Body of pancreas (tissue), 4 donors: Measurements from ENCODE around the gene ZBP1. TPM values are rescaled to one million over a fixed set of nuclear protein-coding genes. Genes with fewer than 3 reads are reported as not detected.

Experiments used
- ATAC-seq: fragments of 150-250 bp; one replicate; pipeline ENCODE4 v1.9.1; 2016
- DNase-seq, 4 donors: peaks; one replicate each; pipeline ENCODE4 v3.0.0-alpha.2; 2019
- H3K27ac ChIP-seq, 4 donors: fragments of 200-600 bp; sonication (generic); 1 replicate in 3 of 4; 2 replicates in 1 of 4; pipeline versions ENCODE4 v1.5.1 to v1.6.1; 2016 to 2019; ENCODE audit warnings: mild to moderate bottlenecking in 1 of 4, mixed read lengths in 1 of 4, moderate library complexity in 1 of 4
- H3K27me3 ChIP-seq, 2 donors: fragments of 200-600 bp; sonication (generic); one replicate each; pipeline ENCODE4 v1.6.0; 2016; ENCODE audit warnings: mild to moderate bottlenecking in 1 of 2
- H3K36me3 ChIP-seq, 2 donors: fragments of 200-600 bp; sonication (generic); replicated peaks in 1 of 2; 2 replicates each; pipeline ENCODE4 v1.5.1; 2016; ENCODE audit warnings: low read depth in 2 of 2; ENCODE audit not compliant: insufficient read depth in 1 of 2
- H3K4me1 ChIP-seq: fragments of 200-600 bp; sonication (generic); one replicate; pipeline ENCODE4 v1.6.0; 2016
- H3K4me3 ChIP-seq, 2 donors: fragments of 200-600 bp; sonication (generic); 1 replicate in 1 of 2; 2 replicates in 1 of 2; pipeline ENCODE4 v1.5.1; 2016 to 2019
- H3K9me3 ChIP-seq, 3 donors: fragments of 200-600 bp; sonication (generic); 1 replicate in 2 of 3; 2 replicates in 1 of 3; pipeline ENCODE4 v1.5.1; 2016
- CTCF ChIP-seq, 7 experiments: fragments of 450-650 bp in 4 of 7; fragments of 200-600 bp in 3 of 7; sonication (generic) in 3 of 7; IDR thresholded peaks; one replicate each; pipeline ENCODE4 v1.5.1; 2016 to 2019; ENCODE audit warnings: antibody characterized with exemption in 7 of 7
- POLR2A ChIP-seq, 3 donors: fragments of 450-650 bp; IDR thresholded peaks; one replicate each; pipeline ENCODE4 v1.6.1; 2016; ENCODE audit warnings: antibody characterized with exemption in 3 of 3, mild to moderate bottlenecking in 2 of 3
- WGBS, 2 donors: methylation state at CpG; one replicate each; pipeline ENCODE4 v1.1.5; 2017; 5-methylcytosine and 5-hydroxymethylcytosine counted together
- intact Hi-C: fragments of 100-400 bp; cut with DNase I; formaldehyde crosslinking; loops from one replicate; pipeline ENCODE4 v1.15.1; 2023
- total RNA-seq, 2 donors: library from RNA; depleted of rRNA; stranded (reverse); fragments of >200 nt; gene quantifications; one replicate each; pipeline ENCODE4 v1.1.0, GENCODE V29; 2016

The ZBP1 gene
- total RNA-seq, 2 donors from 2014 or later, result 0.26 TPM; not detected in 1

GRCh38 chr20:57627339-57627738 is 7.1 kb upstream of the ZBP1 start:
- H3K27ac ChIP-seq, result peak overlapping the region in 2 of 4 donors; percentile 24 to 71
- H3K4me3 ChIP-seq, result no peak overlapping the region
- H3K4me1 ChIP-seq, result no peaks in the 10 kb centered on the region
- H3K9me3 ChIP-seq, result no peaks in the 10 kb centered on the region
- intact Hi-C loops, result no loop called here
- 57 to 88% methylated on average over 1 to 2 of the region's 2 CpGs for WGBS, 2 donors
- no peaks in the 10 kb centered on the region for H3K36me3 ChIP-seq
- TF ChIP-seq CTCF (IDR thresholded peaks at IDR 0.05) (no peak), POLR2A (IDR thresholded peaks at IDR 0.05) (no peak)
- ATAC-seq, result no peak
- DNase-seq, result no peak
- no peaks in the 10 kb centered on the region for H3K27me3 ChIP-seq

GRCh38 chr20:57625978-57626377 is 5.8 kb upstream of the ZBP1 start:
- DNase-seq (no peak), ATAC-seq (no peak)
- no peak for TF ChIP-seq POLR2A (IDR thresholded peaks at IDR 0.05)
- no peak for TF ChIP-seq CTCF (IDR thresholded peaks at IDR 0.05)
- no peaks in the 10 kb centered on the region for H3K36me3 ChIP-seq
- WGBS, 2 donors, result 53 to 55% methylated on average over 2 of the region's 2 CpGs
- H3K4me1 ChIP-seq, result no peaks in the 10 kb centered on the region
- no peaks in the 10 kb centered on the region for H3K9me3 ChIP-seq
- H3K27me3 ChIP-seq, result no peaks in the 10 kb centered on the region
- intact Hi-C loops, result no loop called here
- no peak overlapping the region for H3K27ac ChIP-seq
- no peak overlapping the region for H3K4me3 ChIP-seq

GRCh38 chr20:57625181-57625958 is 5.1 kb upstream of the ZBP1 start:
- Histone ChIP-seq H3K27me3 (no peaks in the 10 kb centered on the region), H3K27ac (no peak overlapping the region), H3K36me3 (no peaks in the 10 kb centered on the region), H3K4me1 (no peaks in the 10 kb centered on the region), H3K4me3 (no peak overlapping the region), H3K9me3 (no peaks in the 10 kb centered on the region)
- DNase-seq (no peak), ATAC-seq (no peak)
- intact Hi-C loops, result no loop called here
- WGBS, 2 donors, result 70 to 75% methylated on average over 7 of the region's 7 CpGs
- TF ChIP-seq POLR2A (IDR thresholded peaks at IDR 0.05) (no peak), CTCF (IDR thresholded peaks at IDR 0.05) (no peak)

- H3K9me3 ChIP-seq, result no peaks in the 10 kb centered on the region
- TF ChIP-seq CTCF (IDR thresholded peaks at IDR 0.05) (no peak), POLR2A (IDR thresholded peaks at IDR 0.05) (no peak)
- WGBS, 2 donors, result 88 to 90% methylated on average over 3 of the region's 3 CpGs
- ATAC-seq (no peak), DNase-seq (no peak)
- no peak overlapping the region for H3K27ac ChIP-seq
- H3K27me3 ChIP-seq, result no peaks in the 10 kb centered on the region
- intact Hi-C loops, result no loop called here
- H3K4me3 ChIP-seq, result no peak overlapping the region
- H3K4me1 ChIP-seq, result no peaks in the 10 kb centered on the region
- H3K36me3 ChIP-seq, result no peaks in the 10 kb centered on the region
These were observed 3.9 kb upstream of the ZBP1 start for GRCh38 chr20:57624124-57624523.
